HG03196 (cell line): Measurements from ENCODE around the gene NKX3-2.
"Not testable (repeated sequence)": the region's sequence is repeated elsewhere in the genome, so short reads cannot be mapped to it uniquely, and the experiment has no call there.

Experiments
- ATAC-seq: cut with Tn5 transposase; IDR thresholded peaks from one replicate; pipeline ENCODE4 v1.9.1; 2021; ENCODE audit not compliant: unreplicated experiment

The NKX3-2 gene

DNA sequence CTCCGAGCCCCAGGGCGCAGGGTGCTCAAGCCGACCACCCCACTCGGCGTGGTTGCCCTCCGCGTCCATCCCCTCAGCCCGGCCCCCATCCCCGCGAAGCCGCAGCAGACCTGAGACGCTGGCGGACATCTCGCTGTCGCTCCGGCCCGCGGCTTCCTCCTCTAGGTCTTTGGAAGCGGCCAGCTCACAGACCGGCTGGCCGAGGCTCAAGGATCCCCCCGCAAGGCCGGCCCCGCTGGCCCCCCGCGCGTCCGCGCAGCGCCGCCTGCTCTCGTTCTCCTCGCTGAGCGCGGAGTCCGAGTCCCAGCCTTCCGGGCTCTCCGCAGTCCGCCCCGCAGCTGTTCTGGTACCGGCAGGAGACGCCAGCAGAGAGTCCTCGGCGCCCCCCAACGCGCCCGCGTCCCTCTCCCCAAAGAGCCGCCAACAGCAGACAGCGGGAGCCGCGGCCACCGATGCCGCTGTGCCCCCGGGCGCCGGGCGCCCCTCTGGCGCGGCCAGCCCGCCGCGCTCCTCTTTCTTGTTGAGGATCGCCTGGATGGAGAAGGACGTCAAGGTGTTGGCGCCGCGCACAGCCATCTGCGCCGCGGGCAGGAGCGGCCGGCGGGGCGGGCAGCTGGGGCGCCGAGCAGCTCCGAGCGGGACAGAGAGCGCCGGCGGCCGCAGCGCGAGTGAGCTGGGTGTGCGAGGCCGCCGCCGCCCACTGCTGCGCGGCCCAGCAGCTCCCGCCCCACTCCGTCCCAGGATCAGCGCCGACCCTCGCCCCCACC lies at the start of gene NKX3-2:
Gene NKX3-2 (minus strand): TSS at position 670 of the 767 bp plus-strand sequence. CDS start 94 bp downstream, at position 576.
- no peak for ATAC-seq

DNA sequence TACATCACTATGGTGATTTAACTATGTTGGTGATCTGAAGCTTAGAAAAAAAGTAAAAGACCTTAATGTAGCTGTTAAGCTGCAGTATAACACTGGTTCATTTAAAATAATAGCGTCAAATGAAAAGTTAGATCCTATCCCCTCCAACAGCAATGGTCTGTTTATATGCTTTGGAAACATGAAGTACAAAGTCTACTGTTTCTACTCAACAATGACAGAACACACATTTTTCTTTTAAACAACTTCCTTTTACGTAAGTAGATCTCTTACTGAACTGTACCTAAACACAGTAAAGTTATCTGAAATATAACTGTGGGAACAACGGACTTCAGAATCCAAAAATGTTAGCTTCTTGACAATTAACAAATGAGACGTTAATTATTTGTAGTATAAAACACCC lies 47.9 kb upstream of the NKX3-2 start:
- no peak for ATAC-seq

DNA sequence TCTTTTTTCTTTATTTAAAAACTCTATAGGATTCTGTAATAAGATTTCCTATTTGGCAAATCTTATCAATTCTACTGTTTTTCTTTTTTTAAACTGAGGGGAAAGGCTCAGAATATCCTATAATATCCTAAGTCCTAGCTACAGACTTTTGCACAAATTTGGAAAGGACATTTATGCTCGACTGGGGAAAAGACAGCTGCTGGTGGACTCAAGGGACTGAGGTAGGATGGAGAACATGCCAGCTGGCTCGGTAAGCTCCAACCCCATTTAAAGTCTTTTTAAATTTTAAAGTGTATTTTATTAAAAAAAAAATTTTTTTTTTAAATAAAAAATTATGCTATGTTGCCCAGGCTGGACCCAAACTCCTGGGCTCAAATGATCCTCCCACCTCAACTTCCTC lies 46.5 kb upstream of the NKX3-2 start:
- no peak for ATAC-seq

DNA sequence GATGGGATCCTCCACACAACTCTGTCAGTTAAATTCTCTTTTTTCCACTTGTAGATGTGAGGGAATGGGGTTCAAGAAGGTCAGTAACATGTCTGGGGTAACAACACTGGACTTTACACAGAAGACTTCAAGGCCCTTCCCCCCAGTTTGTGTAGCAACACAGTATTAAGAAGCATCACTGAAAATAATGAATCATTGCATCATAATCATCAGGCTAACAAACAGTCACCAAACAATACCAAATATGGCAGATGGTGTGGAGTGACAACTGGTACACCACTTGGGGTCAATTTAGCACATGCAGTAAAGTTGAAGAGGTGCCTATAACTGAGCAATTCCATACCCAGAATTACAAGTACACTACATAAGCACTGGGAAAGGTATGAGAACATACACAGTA lies 44.6 kb upstream of the NKX3-2 start:
- ATAC-seq = no peak

DNA sequence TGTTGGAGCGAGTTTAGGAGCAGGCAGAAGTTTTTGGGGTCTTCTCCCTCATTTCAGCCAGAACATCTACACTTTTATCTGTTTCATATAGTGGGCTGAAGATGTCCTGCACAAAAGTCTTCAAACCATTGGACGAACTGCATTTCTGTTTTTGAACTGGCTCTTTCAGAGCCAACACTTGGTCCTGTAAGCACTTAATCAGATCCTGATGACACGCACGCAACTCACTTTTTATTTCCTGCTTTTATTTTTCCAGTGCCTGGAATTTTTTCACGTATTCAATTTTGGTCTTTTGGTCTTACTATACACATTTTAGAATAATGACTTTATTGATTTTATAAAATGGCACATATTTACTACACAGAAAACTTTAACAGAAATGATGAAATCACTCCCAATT lies 40.2 kb upstream of the NKX3-2 start:
- ATAC-seq = no peak

DNA sequence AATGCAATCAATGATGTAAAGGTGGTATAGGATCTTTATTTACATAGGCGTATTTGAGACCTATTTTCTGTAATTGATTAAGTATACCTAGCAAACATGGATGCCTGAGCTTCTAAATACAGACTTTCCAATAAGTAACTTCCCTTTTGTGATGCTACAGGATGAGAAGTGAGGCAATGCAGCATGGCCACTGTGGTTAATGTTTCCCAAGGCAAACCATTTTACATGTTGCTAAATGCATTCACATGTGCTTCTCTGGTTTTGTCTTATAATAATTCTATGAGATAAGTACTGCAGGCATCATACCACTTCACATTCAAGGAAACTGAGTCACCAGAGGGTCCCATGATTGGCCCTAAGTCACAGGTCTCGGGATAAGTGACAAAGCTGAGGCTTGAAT lies 35.7 kb upstream of the NKX3-2 start:
- ATAC-seq = no peak

DNA sequence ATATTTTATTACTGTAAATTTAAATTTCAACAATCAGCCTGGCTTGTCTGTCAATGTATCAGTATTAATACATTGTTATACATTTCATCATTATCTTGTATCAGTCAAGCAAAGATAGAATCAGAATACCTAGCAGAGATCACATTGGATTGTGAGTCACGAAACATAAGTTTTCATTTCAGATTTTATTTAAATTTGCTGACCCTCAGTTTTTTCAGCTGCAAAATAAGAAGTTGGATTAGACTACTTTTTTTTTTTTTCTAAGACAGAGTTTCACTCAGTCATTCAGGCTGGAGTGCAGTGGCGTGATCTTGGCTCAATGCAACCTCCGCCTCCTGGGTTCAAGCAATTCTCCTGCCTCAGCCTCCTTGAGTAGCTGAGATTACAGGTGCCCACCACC lies 33.4 kb upstream of the NKX3-2 start:
- ATAC-seq = no peak

DNA sequence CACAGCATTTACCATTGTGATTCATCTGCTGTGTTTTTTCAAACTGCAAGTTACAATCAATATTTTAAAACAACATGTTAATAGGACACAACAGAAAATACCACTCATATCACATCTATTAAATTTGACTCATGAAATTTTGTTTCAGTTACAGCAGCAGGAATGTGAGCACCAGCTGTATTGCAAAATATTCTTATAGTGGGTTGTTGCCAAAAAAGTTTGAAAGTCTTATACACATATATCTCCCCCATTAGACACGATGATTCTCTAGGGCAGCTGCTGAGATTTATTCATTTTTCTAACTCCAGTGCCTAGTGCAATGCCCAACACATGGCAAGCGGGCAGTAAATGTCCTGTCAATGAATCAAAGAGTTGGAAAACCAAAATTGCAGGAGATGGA lies 26.6 kb upstream of the NKX3-2 start:
- ATAC-seq = no peak

DNA sequence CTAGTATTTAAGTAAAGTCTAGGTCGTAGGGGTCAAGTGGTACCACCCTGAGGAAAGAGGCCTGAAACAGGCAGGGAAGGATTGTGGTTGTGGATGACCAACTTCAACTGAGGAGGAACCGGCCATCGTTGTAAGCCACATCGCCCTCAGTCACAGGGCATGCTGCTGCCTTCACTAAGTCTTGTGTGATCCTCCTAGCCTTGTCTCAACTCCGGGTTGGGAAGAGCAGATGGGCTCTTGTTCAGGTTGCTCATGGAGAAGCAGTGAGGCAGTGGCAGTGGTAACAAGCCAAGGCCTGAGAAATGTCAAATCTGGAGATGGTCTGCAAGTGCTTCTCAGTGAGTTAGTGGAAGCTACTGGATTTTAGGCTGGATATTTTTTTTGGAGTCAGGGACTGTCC lies 22.8 kb upstream of the NKX3-2 start:
- no peak for ATAC-seq

DNA sequence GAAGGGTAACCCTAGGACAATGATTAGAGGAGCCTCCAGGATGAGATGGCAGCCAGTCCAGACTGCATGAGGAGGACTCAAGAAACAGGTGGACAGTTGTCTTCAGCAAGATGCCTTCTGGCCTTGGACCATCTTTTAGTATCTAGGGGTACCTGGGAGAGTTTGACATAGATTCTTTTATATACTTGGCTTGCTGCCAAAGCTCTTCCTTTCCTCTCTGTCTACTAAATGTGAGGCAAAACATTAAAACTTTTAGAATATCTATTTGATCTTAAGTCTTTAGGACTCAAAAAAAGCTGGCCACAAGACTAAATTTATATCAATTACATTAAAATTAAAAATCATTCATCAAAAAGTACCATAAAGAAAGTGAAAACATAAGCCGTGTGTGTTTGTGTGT lies 18.6 kb upstream of the NKX3-2 start:
- no peak for ATAC-seq

DNA sequence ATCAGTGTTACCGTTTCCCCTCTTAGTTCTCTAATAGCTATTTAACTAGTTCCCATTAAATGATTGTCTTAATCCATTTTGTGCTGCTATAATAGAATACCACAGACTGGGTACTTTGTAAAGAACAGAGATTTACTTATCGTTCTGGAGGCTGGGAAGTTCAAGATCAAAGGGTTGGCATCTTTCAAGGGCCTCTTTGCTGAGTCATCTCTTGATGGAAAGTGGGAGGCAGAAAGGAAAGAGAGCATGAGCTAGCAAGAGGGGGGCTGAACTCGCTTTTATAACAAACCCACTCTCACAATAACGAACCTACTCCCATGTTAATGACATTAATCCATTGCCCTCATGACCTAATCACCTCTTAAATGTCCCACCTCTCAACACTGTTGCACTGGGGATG lies 17.4 kb upstream of the NKX3-2 start:
- no peak for ATAC-seq

DNA sequence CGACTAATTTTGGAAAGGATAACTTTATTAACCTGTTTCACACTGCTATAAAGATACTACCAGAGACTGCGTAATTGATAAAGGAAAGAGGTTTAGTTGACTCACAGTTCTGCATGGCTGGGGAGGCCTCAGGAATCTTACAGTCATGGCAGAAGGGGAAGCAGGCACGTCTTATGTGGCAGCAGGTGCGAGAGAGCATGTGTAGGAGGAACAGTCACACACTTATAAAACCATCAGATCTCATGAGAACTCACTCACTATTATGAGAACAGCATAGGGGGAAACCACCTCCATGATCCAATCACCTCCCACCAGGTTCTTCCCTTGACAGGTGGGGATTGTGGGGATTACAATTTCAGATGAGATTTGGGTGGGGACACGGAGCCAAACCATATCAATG lies 15.8 kb upstream of the NKX3-2 start:
- not testable (repeated sequence) for ATAC-seq

DNA sequence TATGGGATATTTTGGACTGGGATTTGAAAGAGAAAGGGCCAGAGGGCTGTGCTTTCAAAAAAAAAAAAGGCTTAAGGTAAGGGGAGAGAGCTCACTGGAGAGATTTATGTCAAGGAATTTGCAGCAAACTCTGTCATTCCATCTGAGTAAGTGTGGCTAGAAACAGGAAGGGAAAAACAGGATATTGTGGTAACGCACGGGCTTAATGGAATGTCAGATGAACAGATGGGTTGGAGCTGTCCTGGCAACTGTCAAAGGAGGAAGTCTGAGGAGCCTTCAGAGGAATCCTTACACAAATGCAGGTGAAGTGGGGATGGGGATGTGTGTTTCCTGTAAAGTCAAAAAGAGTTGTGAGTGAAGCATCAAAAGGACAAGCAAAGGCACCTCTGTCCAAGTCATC lies 15.1 kb upstream of the NKX3-2 start:
- ATAC-seq = no peak

DNA sequence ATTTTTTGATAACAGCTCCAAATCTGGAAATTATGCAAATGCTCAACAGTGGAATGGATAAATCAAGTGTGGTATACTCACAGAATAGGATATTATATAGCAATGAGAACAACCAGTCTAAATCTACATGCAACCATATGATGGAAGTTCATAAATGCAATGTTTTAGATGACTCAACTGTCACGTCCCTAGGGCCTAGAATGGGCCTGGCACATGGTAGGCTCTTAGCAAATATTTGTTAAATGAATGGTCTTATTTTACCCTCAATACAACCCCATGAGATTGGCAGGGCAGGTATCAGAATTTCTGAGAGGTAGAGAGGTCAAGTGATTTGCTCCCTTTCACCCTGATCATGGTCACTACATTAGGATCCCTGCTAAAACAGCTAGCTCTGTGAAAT lies 14.6 kb upstream of the NKX3-2 start:
- ATAC-seq = no peak

DNA sequence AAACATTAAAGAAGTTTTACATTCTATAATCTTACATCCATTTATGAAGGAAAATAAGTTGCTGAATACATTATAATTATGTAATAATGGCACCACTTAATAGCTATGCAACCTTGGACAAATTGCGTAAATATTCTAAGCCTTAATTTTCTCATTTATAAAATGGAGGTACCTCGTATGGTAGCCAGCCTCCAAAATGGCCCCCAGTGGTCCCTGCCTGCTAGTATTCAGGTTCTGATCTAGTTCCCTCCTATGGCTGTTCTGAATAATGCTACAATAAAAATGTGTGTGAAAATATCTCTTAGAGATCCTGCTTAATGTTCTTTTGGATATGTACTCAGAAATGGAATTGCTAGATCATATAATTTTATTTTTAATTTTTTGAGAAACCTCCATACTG lies 11.0 kb upstream of the NKX3-2 start:
- ATAC-seq = no peak

DNA sequence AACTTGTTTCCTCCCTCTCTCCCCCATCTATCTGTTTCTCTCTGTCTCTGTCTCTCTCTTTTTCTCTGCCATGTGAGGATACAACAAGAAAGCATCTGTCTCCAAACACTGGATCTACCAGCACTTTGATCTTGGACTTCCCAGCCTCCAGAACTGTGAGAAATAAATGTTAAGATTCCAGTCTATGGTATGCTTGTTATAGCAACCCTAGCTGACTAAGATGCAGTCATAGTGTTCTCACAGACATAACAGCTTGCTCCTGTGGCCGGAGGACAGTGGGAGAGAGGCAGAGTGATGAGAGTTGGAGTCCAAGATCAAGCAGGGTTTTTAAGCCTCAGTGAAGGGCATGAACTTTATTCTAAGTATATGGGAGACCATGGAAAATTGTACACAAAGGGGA lies 8.8 kb upstream of the NKX3-2 start:
- no peak for ATAC-seq

DNA sequence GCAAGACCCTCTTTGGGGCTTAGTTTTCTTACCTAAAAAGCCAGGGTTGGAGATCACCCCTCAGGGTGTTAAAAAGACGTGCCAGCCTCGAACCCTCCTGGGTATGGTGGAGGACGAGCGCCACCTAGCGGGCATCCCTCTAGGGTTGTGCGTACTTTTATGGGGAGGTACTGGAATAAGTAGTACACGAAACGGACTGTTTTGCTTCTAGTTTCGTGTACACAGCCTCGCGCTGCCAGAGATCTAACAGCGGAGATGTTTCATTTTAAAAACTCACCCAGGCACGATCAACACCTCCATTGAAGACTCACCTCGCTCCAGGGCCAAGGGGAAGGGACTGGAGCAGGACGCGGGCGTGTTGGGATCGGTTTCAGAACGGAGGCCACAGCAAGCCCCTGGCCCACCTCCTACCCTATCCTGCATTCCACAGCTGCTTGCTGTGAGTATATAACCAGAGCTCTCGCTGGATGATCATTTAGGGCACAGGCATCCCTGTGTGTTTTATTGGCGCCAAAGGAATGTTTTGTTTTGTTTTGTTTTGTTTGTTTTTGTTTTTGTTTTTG lies 4.8 kb upstream of the NKX3-2 start:
- peak; percentile 85 for ATAC-seq

DNA sequence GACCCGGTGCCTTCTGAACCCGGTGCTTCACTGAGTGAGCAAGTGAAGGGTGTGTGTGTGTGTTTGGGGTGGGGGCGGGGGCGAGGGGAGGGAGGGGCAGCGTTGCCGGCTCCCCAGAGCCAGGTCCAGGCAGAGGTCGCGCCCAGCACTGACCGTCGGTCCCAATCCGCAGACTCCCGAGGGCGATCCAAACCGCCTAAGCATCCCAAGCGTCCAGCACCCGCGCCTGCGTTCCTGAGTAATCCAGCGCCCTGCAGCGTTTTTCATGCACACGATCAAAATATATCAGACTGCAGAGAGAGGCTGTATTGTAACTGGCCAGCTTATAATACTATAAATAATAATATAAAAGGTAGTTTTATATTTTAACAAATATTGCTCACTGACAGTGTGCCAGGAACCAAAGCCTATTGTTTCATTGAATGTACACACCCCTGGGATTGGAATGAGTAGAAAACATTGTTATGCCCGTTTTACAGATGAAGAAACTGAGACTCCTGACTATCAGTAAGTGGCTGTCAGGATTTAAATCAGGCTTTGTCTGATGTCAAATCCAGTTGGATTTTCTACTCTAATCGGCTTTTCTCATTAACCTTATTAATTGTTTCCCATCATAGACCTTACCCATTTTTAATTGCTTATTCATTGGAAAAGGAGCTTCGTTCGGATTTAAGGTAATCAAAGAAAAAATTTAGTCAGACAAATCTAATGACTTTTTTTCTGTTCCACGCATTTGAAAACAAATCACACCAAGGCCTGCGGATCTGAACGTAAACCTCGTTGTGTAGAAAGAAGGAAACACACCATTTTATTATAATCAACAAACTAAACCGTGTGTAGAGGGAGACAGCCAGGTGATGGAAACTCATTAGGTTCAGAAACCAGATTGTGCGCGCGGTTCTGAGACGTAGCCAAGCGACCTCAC lies 4.0 kb upstream of the NKX3-2 start:
- no peak for ATAC-seq

DNA sequence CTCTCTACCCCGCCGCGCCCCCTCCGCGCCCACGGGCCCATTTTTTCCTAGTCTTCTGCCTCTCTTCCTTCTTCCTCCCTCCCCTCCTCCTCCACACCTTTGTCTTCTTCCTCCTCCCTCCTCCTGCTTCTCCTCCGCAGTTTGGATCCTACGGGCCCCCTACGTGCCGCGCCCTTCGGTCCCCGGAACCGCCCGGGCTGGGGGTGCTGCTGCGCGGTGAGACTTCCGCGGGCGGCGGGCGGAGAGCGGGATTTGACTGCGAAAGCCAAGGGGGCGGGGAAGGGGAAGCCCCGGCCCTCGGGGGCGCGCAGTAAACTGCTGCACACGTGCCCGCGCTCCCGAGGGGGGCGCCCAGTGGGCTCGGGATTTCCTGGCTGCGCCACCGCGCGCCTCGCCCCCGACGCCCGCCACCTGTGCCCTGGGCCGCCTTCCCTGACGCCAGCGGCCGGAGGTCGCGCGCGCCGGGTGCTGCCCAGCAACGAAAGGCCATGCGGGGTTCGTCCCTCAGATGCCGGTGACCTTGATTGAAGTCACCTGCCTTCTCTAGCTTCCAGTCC lies 3.3 kb upstream of the NKX3-2 start:
- ATAC-seq = no peak

DNA sequence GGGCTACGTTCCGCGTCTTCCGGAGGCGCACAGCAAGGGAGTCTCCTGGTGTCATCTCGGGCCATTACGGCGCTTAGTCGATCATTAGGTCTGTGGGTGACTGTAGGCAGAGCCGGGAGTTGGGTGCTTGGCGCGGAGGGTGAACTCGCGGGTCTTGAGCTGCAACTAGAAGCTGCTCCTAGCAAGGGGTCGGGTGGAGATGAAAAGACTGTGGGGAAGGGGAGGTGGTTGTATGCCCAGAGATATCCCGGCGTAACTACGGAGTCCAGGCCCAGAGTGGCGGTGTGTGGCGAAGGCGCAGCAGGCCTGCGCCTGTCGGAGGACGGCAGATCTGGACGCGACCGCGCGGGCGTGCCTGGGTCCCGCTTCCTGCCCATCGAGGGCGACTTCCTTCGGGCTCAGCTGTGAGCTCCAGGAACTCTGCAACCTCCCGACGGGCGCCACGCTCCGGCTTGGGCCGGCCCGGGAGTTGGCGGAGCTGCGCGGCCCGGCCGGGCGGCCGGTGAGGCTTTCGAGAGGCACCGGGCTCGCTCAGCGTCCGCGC lies 2.7 kb upstream of the NKX3-2 start:
- ATAC-seq = no peak
